Activated CD4-positive, alpha-beta T cell treated with anti-CD3 and anti-CD28 coated beads, Interleukin-2, Interleukin-4, amounts not matched to agents 100 ng/mL and 50 ng/mL, durations not matched to agents 16 hours and 8 hours (primary cell): Measurements from ENCODE around the gene TPO.
"Not testable (repeated sequence)": the region's sequence is repeated elsewhere in the genome, so short reads cannot be mapped to it uniquely, and the experiment has no call there.

Source experiments
- DNase-seq: peaks from one replicate; pipeline ENCODE4 v3.0.0-alpha.2; 2020; ENCODE audit warnings: low spot score

The TPO gene

GRCh38 chr2:1556776-1557466, 143.7 kb downstream of the TPO start:
- no peak for DNase-seq

- DNase-seq, result no peak
Observed at GRCh38 chr2:1557467-1557820, 144.2 kb downstream of the TPO start.

GRCh38 chr2:1559589-1560175, 146.4 kb downstream of the TPO start:
- DNase-seq, result no peak

GRCh38 chr2:1561259-1561658, 148.0 kb downstream of the TPO start:
- DNase-seq, result no peak

- DNase-seq, result no peak
Observed at GRCh38 chr2:1561811-1562421, 148.7 kb downstream of the TPO start.

GRCh38 chr2:1563084-1563857, 150.0 kb downstream of the TPO start:
- no peak for DNase-seq

- DNase-seq, result no peak
Observed at GRCh38 chr2:1563943-1564891, 151.0 kb downstream of the TPO start.

- DNase-seq, result no peak
Observed at GRCh38 chr2:1567556-1568344, 154.5 kb downstream of the TPO start.

GRCh38 chr2:1568345-1568668, 155.0 kb downstream of the TPO start:
- not testable (repeated sequence) for DNase-seq

- DNase-seq, result no peak
Observed at GRCh38 chr2:1569879-1570450, 156.7 kb downstream of the TPO start.

- no peak for DNase-seq
Observed at GRCh38 chr2:1571477-1572417, 158.5 kb downstream of the TPO start.

- no peak for DNase-seq
Observed at GRCh38 chr2:1572638-1573037, 159.4 kb downstream of the TPO start.

- DNase-seq, result no peak
Observed at GRCh38 chr2:1577846-1578245, 164.6 kb downstream of the TPO start.

GRCh38 chr2:1581257-1581964, 168.1 kb downstream of the TPO start:
- not testable (repeated sequence) for DNase-seq

GRCh38 chr2:1581965-1582625, 168.8 kb downstream of the TPO start:
- DNase-seq, result no peak

- DNase-seq, result no peak
Observed at GRCh38 chr2:1582891-1583341, 169.7 kb downstream of the TPO start.

GRCh38 chr2:1584051-1584531, 170.8 kb downstream of the TPO start:
- DNase-seq, result no peak
